Stimulated activated memory B cell treated with anti-CD40 and anti-IgM and Interleukin-4, amounts not matched to agents 10 μg/mL and 1 μg/mL and 100 μg/mL, for 72 hours (primary cell): ENCODE results near the gene TLR4.

ENCODE experiments used
- ATAC-seq: fragments of 150-1000 bp; cut with Tn5 transposase; 2 replicates; pipeline ENCODE4 v1.10.0; 2021
- H3K27ac Mint-ChIP-seq: one replicate; pipeline ENCODE4 v1.8.0; 2022; ENCODE audit warnings: mild to moderate bottlenecking, mixed read lengths
- H3K27me3 Mint-ChIP-seq: one replicate; pipeline ENCODE4 v1.8.0; 2022; ENCODE audit warnings: mixed read lengths
- H3K36me3 Mint-ChIP-seq: one replicate; pipeline ENCODE4 v1.8.0; 2022; ENCODE audit warnings: mixed read lengths
- H3K4me1 Mint-ChIP-seq: one replicate; pipeline ENCODE4 v1.8.0; 2022; ENCODE audit warnings: mixed read lengths
- H3K4me3 Mint-ChIP-seq: one replicate; pipeline ENCODE4 v1.8.0; 2022; ENCODE audit warnings: mild to moderate bottlenecking, moderate library complexity, mixed read lengths
- H3K9me3 Mint-ChIP-seq: one replicate; pipeline ENCODE4 v1.8.0; 2022; ENCODE audit warnings: mixed read lengths

Gene TLR4

DNA sequence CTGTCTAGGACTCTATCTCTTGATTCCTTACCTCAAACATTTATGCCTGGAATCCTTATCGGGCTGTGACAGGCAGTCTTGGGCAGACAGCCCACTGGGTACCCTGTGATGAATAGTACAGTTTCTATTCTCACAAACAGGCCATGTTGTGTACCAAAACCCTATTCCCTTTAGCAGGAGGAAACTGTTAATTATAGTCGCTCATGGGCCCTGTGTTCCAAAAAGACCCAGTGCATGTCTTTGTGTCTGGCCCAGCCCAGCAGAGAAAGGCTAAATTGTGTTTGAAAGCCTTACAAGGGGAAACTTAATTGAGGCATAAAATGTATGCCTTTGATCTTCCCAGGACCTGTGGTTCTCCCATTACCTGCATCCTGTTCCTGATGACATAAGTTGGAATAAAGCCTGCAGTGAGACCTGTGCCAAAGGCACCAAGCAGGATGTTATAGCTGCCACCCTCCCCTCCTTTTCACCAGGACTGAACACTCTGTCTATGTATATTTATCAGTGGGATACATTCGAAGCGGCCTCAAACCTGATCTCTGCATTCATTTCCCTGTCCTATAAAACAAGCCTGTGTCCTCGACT is 43.3 kb downstream of the TLR4 start:
- peaks cover 23% of the 10 kb centered on the region for H3K4me1 Mint-ChIP-seq
- no peak overlapping the region for H3K4me3 Mint-ChIP-seq
- ATAC-seq: no peak
- no peaks in the 10 kb centered on the region for H3K36me3 Mint-ChIP-seq
- peaks cover 23% of the 10 kb centered on the region for H3K27me3 Mint-ChIP-seq
- no peak overlapping the region for H3K27ac Mint-ChIP-seq
- no peaks in the 10 kb centered on the region for H3K9me3 Mint-ChIP-seq

DNA sequence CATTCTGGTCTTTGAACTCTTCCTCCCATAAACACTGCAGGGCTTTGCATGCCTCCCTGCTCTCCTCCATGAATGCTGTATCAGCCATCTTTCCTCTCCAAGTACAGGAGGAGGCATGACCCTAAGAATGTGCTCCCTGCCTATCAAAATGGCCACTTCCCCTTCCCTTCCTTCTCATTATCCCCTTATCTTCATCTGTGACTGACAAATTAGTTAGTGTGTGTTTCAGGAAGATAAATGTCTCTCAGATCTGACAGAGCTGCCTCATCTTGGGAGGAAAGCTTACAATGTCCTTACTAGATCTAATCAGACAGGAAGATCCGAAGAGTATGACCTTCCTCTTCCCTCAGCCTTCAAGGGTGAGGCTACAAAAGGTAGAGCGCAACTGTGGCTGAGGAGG is 46.2 kb downstream of the TLR4 start:
- Mint-ChIP-seq H3K4me3 (no peak overlapping the region), H3K9me3 (no peaks in the 10 kb centered on the region), H3K36me3 (no peaks in the 10 kb centered on the region), H3K4me1 (peaks cover 6% of the 10 kb centered on the region), H3K27me3 (peaks cover 22% of the 10 kb centered on the region), H3K27ac (no peak overlapping the region)
- no peak for ATAC-seq

DNA sequence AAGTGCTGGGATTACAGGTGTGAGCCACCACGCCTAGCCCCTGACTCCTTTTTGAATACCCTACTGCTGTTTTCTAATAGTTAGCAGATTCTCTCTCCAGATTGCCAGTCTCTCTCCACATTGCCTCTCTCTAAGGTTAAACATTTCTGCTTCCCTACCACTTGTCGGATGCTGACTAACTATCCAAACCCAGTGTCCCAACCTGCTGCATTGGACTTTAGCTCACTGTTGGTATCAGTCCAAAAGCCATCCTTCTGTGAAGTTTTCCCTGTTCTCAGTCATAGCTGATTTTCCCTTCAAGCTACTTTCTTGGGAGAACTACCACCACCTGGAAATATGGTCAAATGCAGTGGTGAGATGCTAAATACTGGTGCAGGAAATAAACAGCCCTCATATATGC is 48.7 kb downstream of the TLR4 start:
- Mint-ChIP-seq H3K4me1 (peaks cover 6% of the 10 kb centered on the region), H3K27ac (no peak overlapping the region), H3K4me3 (no peak overlapping the region), H3K9me3 (no peaks in the 10 kb centered on the region), H3K36me3 (no peaks in the 10 kb centered on the region), H3K27me3 (peaks cover 18% of the 10 kb centered on the region)
- no peak for ATAC-seq

DNA sequence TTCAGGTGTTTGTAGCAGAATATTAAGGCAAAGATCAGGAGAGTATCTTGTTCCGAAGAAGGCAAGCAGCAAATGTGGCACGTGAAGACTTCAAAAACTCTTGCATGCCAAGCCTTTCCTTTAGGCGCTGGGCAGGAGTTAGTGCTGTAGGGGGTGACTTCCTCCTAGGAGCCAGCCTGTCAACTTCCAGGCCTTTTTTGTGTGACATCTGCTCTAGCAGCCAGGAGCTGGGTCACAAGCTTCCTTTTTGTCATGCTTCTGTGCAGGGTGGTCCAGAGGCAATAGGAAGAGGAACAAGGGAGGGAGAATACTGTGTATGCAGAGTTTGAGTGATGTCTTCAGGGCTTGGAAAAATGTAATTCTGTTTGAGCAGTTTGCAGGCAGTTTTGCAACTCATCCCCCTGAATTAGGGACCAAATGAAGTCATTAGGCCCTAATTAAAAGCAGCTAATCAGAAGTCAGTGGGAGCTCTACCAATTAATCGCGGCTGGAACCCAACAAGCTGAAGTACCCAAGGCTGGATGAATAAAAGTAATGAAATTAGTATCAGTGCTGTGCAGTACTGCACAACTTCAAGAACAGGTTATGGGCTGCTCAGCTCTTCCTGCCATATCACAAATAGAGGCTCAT is 53.5 kb downstream of the TLR4 start:
- H3K9me3 Mint-ChIP-seq: no peaks in the 10 kb centered on the region
- no peak overlapping the region for H3K4me3 Mint-ChIP-seq
- peaks cover 15% of the 10 kb centered on the region for H3K27me3 Mint-ChIP-seq
- ATAC-seq: no peak
- no peaks in the 10 kb centered on the region for H3K36me3 Mint-ChIP-seq
- H3K27ac Mint-ChIP-seq: no peak overlapping the region
- H3K4me1 Mint-ChIP-seq: no peaks in the 10 kb centered on the region

DNA sequence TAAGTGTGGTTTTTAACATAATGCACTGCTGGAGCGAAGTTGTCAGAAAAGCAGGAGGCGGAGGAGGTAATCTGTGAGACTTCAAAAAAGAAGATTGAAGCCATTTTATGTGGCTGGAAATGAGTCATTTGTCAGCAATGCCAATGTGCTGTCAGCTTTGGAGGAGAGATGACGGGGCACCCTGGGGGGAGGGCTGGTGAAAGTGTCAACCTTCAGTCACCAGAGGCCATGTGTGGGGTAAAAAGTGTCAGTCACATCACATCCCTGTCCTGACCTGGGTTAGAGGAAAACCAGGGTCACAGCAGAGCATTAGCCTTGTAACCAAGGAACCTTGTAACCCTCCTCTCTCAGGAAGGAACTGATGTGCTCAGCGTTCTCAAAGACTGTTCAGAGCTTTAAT is 59.1 kb downstream of the TLR4 start:
- no peaks in the 10 kb centered on the region for H3K36me3 Mint-ChIP-seq
- H3K9me3 Mint-ChIP-seq: no peaks in the 10 kb centered on the region
- H3K4me3 Mint-ChIP-seq: no peak overlapping the region
- H3K4me1 Mint-ChIP-seq: no peaks in the 10 kb centered on the region
- ATAC-seq: peak; percentile 36
- H3K27ac Mint-ChIP-seq: no peak overlapping the region
- peaks cover 23% of the 10 kb centered on the region for H3K27me3 Mint-ChIP-seq

DNA sequence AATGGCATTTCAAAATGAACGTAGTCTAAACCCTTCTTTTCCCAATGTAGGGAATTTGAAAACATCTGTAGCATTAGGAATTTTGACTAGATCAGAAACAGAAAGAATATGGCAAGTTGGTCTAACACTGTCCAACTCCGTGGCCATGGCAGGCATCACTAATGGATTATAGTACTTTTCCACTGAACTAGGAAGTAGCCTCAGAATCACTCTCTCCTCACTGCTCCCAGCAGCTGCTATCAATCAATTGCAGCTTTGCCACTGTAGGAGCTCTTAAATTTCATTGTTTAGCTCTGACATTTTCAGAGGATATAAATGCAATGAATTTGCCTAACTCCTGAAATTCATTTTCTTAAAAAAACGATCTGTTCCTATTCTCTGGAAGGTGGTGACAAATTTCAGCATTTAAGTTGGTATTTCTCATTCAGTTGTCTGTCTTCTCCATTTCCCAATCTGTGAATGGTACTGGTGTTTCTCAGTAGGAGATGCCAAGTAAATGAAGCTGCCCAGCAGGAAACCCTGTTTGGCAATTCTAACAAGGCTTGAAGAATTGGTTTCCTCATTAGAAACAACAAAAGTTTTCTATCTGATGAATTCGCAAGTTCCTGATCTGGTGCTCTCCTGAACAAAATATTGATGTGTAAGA is 64.7 kb downstream of the TLR4 start:
- no peaks in the 10 kb centered on the region for H3K9me3 Mint-ChIP-seq
- H3K36me3 Mint-ChIP-seq: peaks cover 2% of the 10 kb centered on the region
- peaks cover 31% of the 10 kb centered on the region for H3K27me3 Mint-ChIP-seq
- no peaks in the 10 kb centered on the region for H3K4me1 Mint-ChIP-seq
- H3K27ac Mint-ChIP-seq: no peak overlapping the region
- ATAC-seq: no peak
- H3K4me3 Mint-ChIP-seq: no peak overlapping the region

DNA sequence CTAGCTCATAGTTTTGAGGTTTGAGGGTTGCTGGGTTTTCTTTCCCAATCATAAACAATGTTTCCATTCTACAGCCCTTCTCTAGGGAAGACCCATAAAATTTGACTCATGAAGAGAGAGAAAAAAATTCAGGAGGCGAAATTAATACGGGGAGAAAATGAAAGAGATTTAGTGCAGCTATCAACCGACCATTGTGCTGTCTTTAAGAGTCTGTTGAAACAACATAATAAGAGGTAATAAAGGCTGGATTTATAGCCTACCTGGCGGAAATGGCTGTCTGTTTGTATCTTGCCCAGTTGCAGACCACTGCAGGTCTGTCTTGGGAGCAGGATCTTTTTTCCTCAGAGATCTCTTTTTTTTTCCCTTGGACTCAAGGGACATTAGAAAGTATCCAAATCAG is 66.9 kb downstream of the TLR4 start:
- Mint-ChIP-seq H3K27me3 (peaks cover 34% of the 10 kb centered on the region), H3K27ac (no peak overlapping the region), H3K36me3 (peaks cover 7% of the 10 kb centered on the region), H3K4me1 (no peaks in the 10 kb centered on the region), H3K9me3 (no peaks in the 10 kb centered on the region), H3K4me3 (no peak overlapping the region)
- no peak for ATAC-seq

DNA sequence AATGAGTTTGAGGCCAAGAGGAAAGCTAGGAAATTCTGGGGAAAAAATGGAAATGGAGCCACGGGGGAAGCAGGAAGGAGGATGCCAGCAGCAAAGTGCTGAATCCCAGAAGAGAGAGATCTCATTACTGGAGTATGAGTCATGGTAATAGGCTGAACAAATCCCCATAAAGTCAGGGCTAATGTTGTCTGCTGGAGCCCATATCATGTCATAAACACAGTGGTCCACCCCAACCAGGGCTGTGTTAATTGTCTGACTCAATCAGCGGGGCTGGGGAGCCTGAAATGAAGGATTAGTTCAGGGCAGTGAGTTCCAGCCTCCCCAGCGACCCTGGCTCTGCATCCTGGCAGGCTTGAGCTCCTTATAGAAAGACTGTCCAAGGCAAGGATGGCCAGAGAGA is 68.8 kb downstream of the TLR4 start:
- no peak overlapping the region for H3K27ac Mint-ChIP-seq
- no peaks in the 10 kb centered on the region for H3K9me3 Mint-ChIP-seq
- H3K27me3 Mint-ChIP-seq: peaks cover 34% of the 10 kb centered on the region
- no peaks in the 10 kb centered on the region for H3K4me1 Mint-ChIP-seq
- peaks cover 7% of the 10 kb centered on the region for H3K36me3 Mint-ChIP-seq
- H3K4me3 Mint-ChIP-seq: no peak overlapping the region
- no peak for ATAC-seq
